Chondrocyte (in vitro differentiated cells): ENCODE data around the gene FOXN3. TPM values are rescaled to one million over a fixed set of nuclear protein-coding genes. Genes with fewer than 3 reads are reported as not detected.
A peak's percentile ranks its signal among the peaks of the same experiment; 100 is the strongest.

ENCODE experiments used
- DNase-seq: peaks from one replicate; pipeline ENCODE4 v3.0.0; 2021; ENCODE audit warnings: mixed read lengths, low spot score
- H3K27ac Mint-ChIP-seq: one replicate; pipeline ENCODE4 v1.8.0; 2021; ENCODE audit warnings: mild to moderate bottlenecking, moderate library complexity, mixed read lengths; ENCODE audit not compliant: unreplicated experiment
- H3K27me3 Mint-ChIP-seq: 2 replicates; pipeline ENCODE4 v1.8.0; 2021; ENCODE audit warnings: low read depth, mixed read lengths
- H3K36me3 Mint-ChIP-seq: 2 replicates; pipeline ENCODE4 v1.8.0; 2021; ENCODE audit warnings: low read depth, mixed read lengths
- H3K4me1 Mint-ChIP-seq: 2 replicates; pipeline ENCODE4 v1.8.0; 2021; ENCODE audit warnings: low read depth, mild to moderate bottlenecking, mixed read lengths
- H3K4me3 Mint-ChIP-seq: one replicate; pipeline ENCODE4 v1.8.0; 2021; ENCODE audit warnings: mild to moderate bottlenecking, moderate library complexity, mixed read lengths; ENCODE audit not compliant: unreplicated experiment
- H3K9me3 Mint-ChIP-seq: 2 replicates; pipeline ENCODE4 v1.8.0; 2021; ENCODE audit warnings: low read depth, mixed read lengths
- CTCF ChIP-seq: fragments of 200-600 bp; sonication (generic); IDR thresholded peaks from 2 replicates; pipeline ENCODE4 v1.5.0; 2021; ENCODE audit warnings: antibody characterized with exemption, mild to moderate bottlenecking, moderate library complexity
- total RNA-seq: library from RNA; stranded (reverse); gene quantifications from 3 replicates; pipeline ENCODE4 v1.2.1, GENCODE V29; 2021

Gene FOXN3
- total RNA-seq, 1 donor from 2014 or later: 161 TPM

- no peaks in the 10 kb centered on the region for H3K27me3 Mint-ChIP-seq
- peak overlapping the region; percentile 81 for H3K27ac Mint-ChIP-seq
- H3K4me1 Mint-ChIP-seq: peaks cover 46% of the 10 kb centered on the region
- no peak for TF ChIP-seq CTCF
- no peaks in the 10 kb centered on the region for H3K9me3 Mint-ChIP-seq
- no peak overlapping the region for H3K4me3 Mint-ChIP-seq
- H3K36me3 Mint-ChIP-seq: peaks cover 17% of the 10 kb centered on the region
- no peak for DNase-seq
Measured at GRCh38 chr14:89178800-89179535, 238.1 kb downstream of the FOXN3 start.

- Mint-ChIP-seq H3K4me1 (peaks cover 46% of the 10 kb centered on the region), H3K27ac (peak overlapping the region; percentile 81), H3K4me3 (no peak overlapping the region), H3K9me3 (no peaks in the 10 kb centered on the region), H3K27me3 (no peaks in the 10 kb centered on the region), H3K36me3 (peaks cover 16% of the 10 kb centered on the region)
- no peak for TF ChIP-seq CTCF
- DNase-seq: no peak
Measured at GRCh38 chr14:89178376-89178775, 238.7 kb downstream of the FOXN3 start.

GRCh38 chr14:89175881-89176799 is 240.9 kb downstream of the FOXN3 start:
- Mint-ChIP-seq H3K4me3 (no peak overlapping the region), H3K4me1 (peaks cover 43% of the 10 kb centered on the region), H3K27ac (peak overlapping the region; percentile 75), H3K27me3 (no peaks in the 10 kb centered on the region), H3K36me3 (peaks cover 19% of the 10 kb centered on the region), H3K9me3 (peaks cover 12% of the 10 kb centered on the region)
- no peak for TF ChIP-seq CTCF
- no peak for DNase-seq

GRCh38 chr14:89171628-89172027 is 245.4 kb downstream of the FOXN3 start:
- H3K27ac Mint-ChIP-seq: no peak overlapping the region

More at GRCh38 chr14:89171628-89172027, 245.4 kb downstream of the FOXN3 start:
- peaks cover 16% of the 10 kb centered on the region for H3K9me3 Mint-ChIP-seq
- H3K4me1 Mint-ChIP-seq: peaks cover 8% of the 10 kb centered on the region
- no peaks in the 10 kb centered on the region for H3K27me3 Mint-ChIP-seq
- TF ChIP-seq CTCF: no peak
- no peak for DNase-seq
- H3K4me3 Mint-ChIP-seq: no peak overlapping the region
- H3K36me3 Mint-ChIP-seq: peaks cover 27% of the 10 kb centered on the region
